HUDEP-2 (cell line): Measurements from ENCODE around the gene GPR157.
"Not testable (repeated sequence)": the region's sequence is repeated elsewhere in the genome, so short reads cannot be mapped to it uniquely, and the experiment has no call there.

Experiments
- DNase-seq, 76 experiments: peaks; one replicate each; lab custom pipeline; 2025; ENCODE audit not compliant: unreplicated experiment in 76 of 76; lab: John Stamatoyannopoulos, UW

Gene GPR157

GRCh38 chr1:9128520-9129265 is at the start of gene GPR157:
Gene GPR157, minus strand, starts transcription at chr1:9129102. Its CDS starts 75 bp downstream, at chr1:9129027.
- DNase-seq: peak in 70 of 76 experiments; percentile 9 to 88 (median 71)

GRCh38 chr1:9174762-9175161 is 45.9 kb upstream of the GPR157 start:
- no peak for DNase-seq

- no peak for DNase-seq
Observed at GRCh38 chr1:9174243-9174642, 45.3 kb upstream of the GPR157 start.

- DNase-seq: no peak
Observed at GRCh38 chr1:9169601-9170137, 40.8 kb upstream of the GPR157 start.

- no peak for DNase-seq
Observed at GRCh38 chr1:9167638-9168037, 38.7 kb upstream of the GPR157 start.

- DNase-seq: no peak
Observed at GRCh38 chr1:9166289-9167235, 37.7 kb upstream of the GPR157 start.

- DNase-seq: no peak
Observed at GRCh38 chr1:9165396-9165795, 36.5 kb upstream of the GPR157 start.

GRCh38 chr1:9164919-9165318 is 36.0 kb upstream of the GPR157 start:
- no peak for DNase-seq

- DNase-seq: no peak
Observed at GRCh38 chr1:9164532-9164900, 35.6 kb upstream of the GPR157 start.

GRCh38 chr1:9161963-9162362 is 33.1 kb upstream of the GPR157 start:
- no peak for DNase-seq

GRCh38 chr1:9161342-9161741 is 32.4 kb upstream of the GPR157 start:
- DNase-seq: no peak

- no peak for DNase-seq
Observed at GRCh38 chr1:9160079-9160717, 31.3 kb upstream of the GPR157 start.

- DNase-seq: no peak
Observed at GRCh38 chr1:9155879-9156278, 27.0 kb upstream of the GPR157 start.

- DNase-seq: not testable (repeated sequence)
Observed at GRCh38 chr1:9155405-9155804, 26.5 kb upstream of the GPR157 start.

- DNase-seq: no peak
Observed at GRCh38 chr1:9153152-9153551, 24.2 kb upstream of the GPR157 start.

GRCh38 chr1:9152535-9152934 is 23.6 kb upstream of the GPR157 start:
- DNase-seq: no peak

- no peak for DNase-seq
Observed at GRCh38 chr1:9151328-9151860, 22.5 kb upstream of the GPR157 start.

GRCh38 chr1:9150582-9151327 is 21.9 kb upstream of the GPR157 start:
- DNase-seq: no peak

GRCh38 chr1:9149837-9150581 is 21.1 kb upstream of the GPR157 start:
- DNase-seq: no peak
